GM23338 (cell line): ENCODE results near the gene GNAT1. TPM values are rescaled to one million over a fixed set of nuclear protein-coding genes. Genes with fewer than 3 reads are reported as not detected.

ENCODE experiments used
- ATAC-seq: fragments of 200-7000 bp; cut with Tn5 transposase; 3 replicates; pipeline ENCODE4 v1.9.1; 2020
- DNase-seq: peaks from one replicate; pipeline ENCODE4 v3.0.0-alpha.2; 2015; ENCODE audit warnings: low spot score
- H2AFZ ChIP-seq: fragments of 200-600 bp; sonication (generic); 2 replicates; pipeline ENCODE4 v1.8.0; 2016; ENCODE audit warnings: antibody characterized with exemption, mild to moderate bottlenecking, moderate library complexity
- H3F3A ChIP-seq: fragments of 200-600 bp; sonication (generic); replicated peaks from 2 replicates; pipeline ENCODE4 v1.8.0; 2017; ENCODE audit warnings: antibody characterized with exemption, mixed run types, low read depth
- H3K27ac ChIP-seq: fragments of 200-600 bp; sonication (generic); 2 replicates; pipeline ENCODE4 v1.6.1; 2016; ENCODE audit warnings: low read depth
- H3K27me3 ChIP-seq: fragments of 200-600 bp; sonication (generic); 2 replicates; pipeline ENCODE4 v1.8.0; 2016; ENCODE audit warnings: mild to moderate bottlenecking, mixed run types, moderate library complexity; ENCODE audit not compliant: insufficient read depth
- H3K36me3 ChIP-seq: fragments of 200-600 bp; sonication (generic); 2 replicates; pipeline ENCODE4 v1.8.0; 2016; ENCODE audit warnings: mild to moderate bottlenecking; ENCODE audit not compliant: insufficient read depth
- H3K4me1 ChIP-seq: fragments of 200-600 bp; sonication (generic); 2 replicates; pipeline ENCODE4 v1.8.0; 2016; ENCODE audit warnings: mild to moderate bottlenecking, moderate library complexity; ENCODE audit not compliant: insufficient read depth
- H3K4me2 ChIP-seq: fragments of 200-600 bp; sonication (generic); 2 replicates; pipeline ENCODE4 v1.7.1; 2017; ENCODE audit warnings: mixed run types
- H3K4me3 ChIP-seq: fragments of 200-600 bp; sonication (generic); 2 replicates; pipeline ENCODE4 v1.6.1; 2016; ENCODE audit warnings: mixed run types
- H3K79me2 ChIP-seq: fragments of 200-600 bp; sonication (generic); replicated peaks from 2 replicates; pipeline ENCODE4 v1.8.0; 2017; ENCODE audit warnings: mild to moderate bottlenecking; ENCODE audit not compliant: insufficient read depth
- H3K9me2 ChIP-seq: fragments of 200-600 bp; sonication (generic); 2 replicates; pipeline ENCODE4 v1.8.0; 2017; ENCODE audit not compliant: insufficient read depth
- H4K20me1 ChIP-seq: fragments of 200-600 bp; sonication (generic); replicated peaks from 2 replicates; pipeline ENCODE4 v1.8.0; 2017; ENCODE audit warnings: mild to moderate bottlenecking; ENCODE audit not compliant: insufficient read depth
- H3K27ac Mint-ChIP-seq: 2 replicates; pipeline ENCODE4 v1.8.0; 2020; ENCODE audit warnings: inconsistent platforms, mild to moderate bottlenecking, moderate library complexity, mixed read lengths
- H3K27me3 Mint-ChIP-seq: 3 replicates; pipeline ENCODE4 v1.8.0; 2022; ENCODE audit warnings: low read depth, mild to moderate bottlenecking, moderate library complexity, mixed read lengths, inconsistent platforms; ENCODE audit not compliant: insufficient read depth, poor library complexity
- H3K36me3 Mint-ChIP-seq: 3 replicates; pipeline ENCODE4 v1.8.0; 2021; ENCODE audit warnings: low read depth, mild to moderate bottlenecking, inconsistent platforms, moderate library complexity, mixed read lengths
- H3K4me1 Mint-ChIP-seq: 3 replicates; pipeline ENCODE4 v1.8.0; 2020; ENCODE audit warnings: mild to moderate bottlenecking, inconsistent platforms, mixed read lengths
- H3K4me3 Mint-ChIP-seq: 3 replicates; pipeline ENCODE4 v1.8.0; 2021; ENCODE audit warnings: moderate library complexity, mild to moderate bottlenecking, inconsistent platforms, mixed read lengths
- H3K9me3 Mint-ChIP-seq: 3 replicates; pipeline ENCODE4 v1.8.0; 2020; ENCODE audit warnings: moderate library complexity, mild to moderate bottlenecking, inconsistent platforms, mixed read lengths
- CREB1 ChIP-seq: fragments of 250-450 bp; sonication (Bioruptor Pico); IDR thresholded peaks from 2 replicates; pipeline ENCODE4 v1.5.0; 2020; ENCODE audit warnings: low read depth, mild to moderate bottlenecking, moderate library complexity
- CTCF ChIP-seq, 2 experiments: fragments of 200-600 bp in 1 of 2; sonication (generic) in 1 of 2; conservative IDR thresholded peaks; 2 replicates each; pipeline versions ENCODE4 v1.5.1 to v1.6.1; 2016 to 2017; ENCODE audit warnings: antibody characterized with exemption in 2 of 2, low read depth in 2 of 2, mild to moderate bottlenecking in 2 of 2, moderate library complexity in 1 of 2
- ETS1 ChIP-seq: IDR thresholded peaks from 2 replicates; pipeline ENCODE4 v1.6.1; 2016; ENCODE audit warnings: antibody characterized with exemption
- EZH2 ChIP-seq: fragments of 200-600 bp; sonication (generic); IDR thresholded peaks from one replicate; pipeline ENCODE4 v1.8.0; 2017; ENCODE audit warnings: antibody characterized with exemption, mild to moderate bottlenecking, low read depth; ENCODE audit not compliant: unreplicated experiment
- EZH2phosphoT487 ChIP-seq: fragments of 200-600 bp; sonication (generic); IDR thresholded peaks from one replicate; pipeline ENCODE4 v1.8.1; 2018; ENCODE audit warnings: antibody characterized with exemption; ENCODE audit not compliant: unreplicated experiment
- JUNB ChIP-seq: IDR thresholded peaks from one replicate; pipeline ENCODE4 v1.6.1; 2016; ENCODE audit warnings: antibody characterized with exemption; ENCODE audit not compliant: unreplicated experiment
- NANOG ChIP-seq: IDR thresholded peaks from 2 replicates; pipeline ENCODE4 v1.6.1; 2016; ENCODE audit warnings: antibody characterized with exemption, borderline replicate concordance
- POLR2AphosphoS5 ChIP-seq: IDR thresholded peaks from 2 replicates; pipeline ENCODE4 v1.6.1; 2016; ENCODE audit warnings: antibody characterized with exemption, low read depth
- REST ChIP-seq: IDR thresholded peaks from one replicate; pipeline ENCODE4 v1.6.1; 2018; ENCODE audit warnings: antibody characterized with exemption; ENCODE audit not compliant: unreplicated experiment
- STAT1 ChIP-seq: IDR thresholded peaks from one replicate; pipeline ENCODE4 v1.6.1; 2016; ENCODE audit warnings: antibody characterized with exemption; ENCODE audit not compliant: unreplicated experiment
- ZNF114 ChIP-seq: fragments of 250-450 bp; sonication (Bioruptor Pico); IDR thresholded peaks from 2 replicates; pipeline ENCODE4 v1.5.0; 2020; ENCODE audit warnings: mild to moderate bottlenecking, moderate library complexity
- ZNF331 ChIP-seq: fragments of 250-450 bp; sonication (Bioruptor Pico); IDR thresholded peaks from 2 replicates; pipeline ENCODE4 v1.5.0; 2020; ENCODE audit warnings: low read depth, mild to moderate bottlenecking, moderate library complexity
- ZNF462 ChIP-seq: fragments of 250-450 bp; sonication (Bioruptor Pico); IDR thresholded peaks from 2 replicates; pipeline ENCODE4 v1.5.0; 2020; ENCODE audit warnings: mild to moderate bottlenecking, moderate library complexity
- polyA plus RNA-seq: library from polyadenylated mRNA; unstranded; fragments of >200 nt; fragmentation: Nextera tagmentation; extraction: Ambion mirVana; gene quantifications from 2 replicates; pipeline ENCODE4 v1.2.1, GENCODE V29; 2016
- total RNA-seq: library from RNA; depleted of rRNA; stranded (reverse); fragments of >200 nt; shearing (Covaris generic); gene quantifications from 2 replicates; pipeline ENCODE4 v1.2.3, GENCODE V29; 2014

Gene GNAT1
- total and polyA plus RNA-seq, 2 experiments from 2014 or later: not detected

- Histone ChIP-seq H3K27me3 (no peaks in the 10 kb centered on the region), H3K79me2 (peaks cover 21% of the 10 kb centered on the region), H4K20me1 (peaks cover 11% of the 10 kb centered on the region; the same call in 1 of the 2 replicates), H2AFZ (no peak overlapping the region), H3F3A (no peaks in the 10 kb centered on the region), H3K4me1 (peaks cover 28% of the 10 kb centered on the region), H3K9me2 (no peaks in the 10 kb centered on the region), H3K27ac (no peak overlapping the region), H3K4me3 (no peak overlapping the region), H3K36me3 (no peaks in the 10 kb centered on the region; the same call in 1 of the 2 replicates), H3K4me2 (no peak overlapping the region)
- H3K36me3 Mint-ChIP-seq: peaks cover 5% of the 10 kb centered on the region; the same call in 2 of the 3 replicates
- H3K4me1 Mint-ChIP-seq: peaks cover 46% of the 10 kb centered on the region
- H3K27ac Mint-ChIP-seq: no peak overlapping the region
- ATAC-seq: no peak
- no peak overlapping the region for H3K4me3 Mint-ChIP-seq
- H3K9me3 Mint-ChIP-seq: no peaks in the 10 kb centered on the region
- peaks cover 4% of the 10 kb centered on the region for H3K27me3 Mint-ChIP-seq
- no peak for DNase-seq
- TF ChIP-seq CTCF (conservative IDR thresholded peaks at IDR 0.05; ENCODE audit: low read depth in 2 of 2) (no peak), REST (no peak), STAT1 (no peak), EZH2 (no peak), EZH2phosphoT487 (no peak), ETS1 (no peak), ZNF114 (CRISPR knock-in tag) (no peak), ZNF462 (CRISPR knock-in tag) (no peak), ZNF331 (CRISPR knock-in tag) (no peak), POLR2AphosphoS5 (no peak), JUNB (no peak), CREB1 (no peak), NANOG (no peak)
Measured at GRCh38 chr3:50169858-50170257, 21.6 kb upstream of the GNAT1 start.
